GM11168 (cell line): ENCODE measurements around the gene RASGRF1.

ENCODE experiments used
- in situ Hi-C: fragments of 300-500 bp; cut with MboI; formaldehyde crosslinking; loops from one replicate; pipeline ENCODE4 v1.12.0; 2022; ENCODE audit warnings: low sequenced_read_pairs; ENCODE audit not compliant: unreplicated experiment

The RASGRF1 gene

GRCh38 chr15:78978601-78979179, 111.9 kb downstream of the RASGRF1 start:
- in situ Hi-C loops, result loop anchor here (25.0 kb wide), 1 partner anchor 216 kb away; no protein-coding TSS in a partner anchor

DNA sequence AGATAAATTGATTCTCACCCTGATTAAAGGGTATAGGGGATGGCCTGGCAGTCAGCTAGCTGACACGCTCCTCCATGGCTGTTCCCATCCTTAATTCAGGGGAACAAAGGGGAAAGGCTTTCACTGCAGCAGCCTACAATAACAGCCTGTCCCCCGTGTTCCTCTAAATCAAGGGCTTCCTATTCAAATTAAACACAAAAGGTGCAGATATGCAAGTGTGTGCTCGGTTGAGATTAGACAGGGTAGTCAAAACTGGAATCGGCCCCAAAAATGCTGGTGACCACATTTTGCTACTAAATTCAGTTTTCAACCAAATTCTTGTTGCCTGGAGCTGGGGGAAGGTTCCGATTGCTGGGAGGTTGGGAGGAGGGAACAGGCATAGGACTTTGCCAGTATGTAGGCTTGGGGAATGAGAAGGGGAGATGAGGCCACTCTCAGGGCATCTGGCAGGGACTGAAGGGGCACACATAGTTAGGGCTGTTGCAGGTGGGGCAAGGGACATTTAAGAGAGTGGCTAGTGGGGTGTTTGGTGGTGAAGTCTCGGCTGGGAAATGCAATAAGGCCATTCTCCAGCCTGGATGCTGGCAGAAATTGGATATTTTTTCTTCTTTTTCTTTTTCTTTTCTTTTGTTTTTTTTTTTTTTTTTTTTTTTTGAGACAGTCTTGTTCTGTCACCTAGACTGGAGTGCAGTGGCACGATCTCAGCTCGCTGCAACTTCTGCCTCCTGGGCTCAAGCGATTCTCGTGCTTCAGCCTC, 112.8 kb downstream of the RASGRF1 start:
- in situ Hi-C loops, result loop anchor here (25.0 kb wide), 1 partner anchor 215 kb away; no protein-coding TSS in a partner anchor

DNA sequence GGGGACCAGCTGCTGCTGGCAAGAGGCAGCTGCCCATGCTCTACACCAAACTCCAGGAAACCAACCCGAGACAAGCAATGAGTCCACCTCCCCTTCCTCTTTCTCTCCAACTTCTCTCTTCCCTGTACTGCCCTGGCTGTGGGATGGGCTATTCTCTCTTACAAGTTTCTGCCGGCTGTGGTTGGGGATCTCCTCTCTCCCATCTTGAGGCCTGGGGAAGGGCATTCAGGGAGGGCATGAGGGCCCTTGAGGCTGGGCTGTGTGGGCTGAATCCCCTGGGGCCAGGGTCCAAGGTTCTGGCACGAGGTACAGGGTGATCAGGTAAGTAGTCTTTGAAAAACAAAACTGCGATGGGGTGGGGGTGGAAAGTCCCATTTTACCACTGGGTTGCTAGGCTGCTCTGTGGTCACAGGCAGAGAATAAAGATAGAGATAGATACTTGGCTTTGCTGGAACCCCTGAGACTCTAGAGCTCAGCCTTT, 113.4 kb downstream of the RASGRF1 start:
- in situ Hi-C loops, result loop anchor here (25.0 kb wide), 1 partner anchor 215 kb away; no protein-coding TSS in a partner anchor

- in situ Hi-C loops, result loop anchor here (25.0 kb wide), 1 partner anchor 214 kb away; no protein-coding TSS in a partner anchor
Measured at GRCh38 chr15:78976691-78977090, 113.9 kb downstream of the RASGRF1 start.

GRCh38 chr15:78974272-78974918, 116.2 kb downstream of the RASGRF1 start:
- in situ Hi-C loops, result no loop called here

- in situ Hi-C loops, result no loop called here
Measured at GRCh38 chr15:78969687-78970349, 120.8 kb downstream of the RASGRF1 start.

- in situ Hi-C loops, result no loop called here
Measured at GRCh38 chr15:78968539-78969271, 121.9 kb downstream of the RASGRF1 start.

DNA sequence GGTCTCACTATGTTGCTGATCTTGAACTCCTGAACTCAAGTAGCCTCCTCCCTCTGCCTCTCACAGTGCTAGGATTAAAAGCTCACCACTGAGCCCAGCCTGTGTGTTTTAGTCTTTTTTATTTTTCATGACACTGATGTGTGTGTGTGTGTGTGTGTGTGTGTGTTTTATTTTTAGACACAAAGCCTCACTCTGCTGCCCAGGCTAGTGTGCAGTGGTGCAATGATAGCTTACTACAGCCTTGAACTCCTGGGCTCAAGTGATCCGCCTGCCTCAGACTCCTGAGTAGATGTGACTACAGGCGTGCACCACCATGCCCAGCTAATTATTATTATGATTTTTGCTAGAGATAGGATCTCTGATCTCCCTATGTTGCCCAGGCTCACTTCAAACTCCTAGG, 122.5 kb downstream of the RASGRF1 start:
- in situ Hi-C loops, result no loop called here

- in situ Hi-C loops, result no loop called here
Measured at GRCh38 chr15:78960308-78960707, 130.3 kb downstream of the RASGRF1 start.

DNA sequence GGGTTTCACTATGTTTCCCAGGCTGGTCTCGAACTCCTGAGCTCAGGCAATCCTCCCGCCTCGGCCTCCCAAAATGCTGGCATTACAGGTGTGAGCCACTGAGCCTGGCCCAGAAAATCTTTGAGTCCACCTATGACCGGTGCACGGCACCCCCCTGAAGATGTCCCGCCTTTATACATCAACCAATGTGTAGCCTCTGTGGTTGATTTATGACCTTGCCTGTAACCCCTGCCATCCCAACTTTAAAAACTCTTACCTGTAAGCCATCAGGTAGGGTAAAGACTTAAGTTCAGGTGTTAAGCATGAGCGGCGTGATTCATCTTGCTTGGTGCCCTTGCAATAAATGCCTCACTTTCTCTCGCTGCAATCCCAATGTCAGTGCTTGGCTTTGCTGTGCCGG, 131.2 kb downstream of the RASGRF1 start:
- in situ Hi-C loops, result no loop called here

DNA sequence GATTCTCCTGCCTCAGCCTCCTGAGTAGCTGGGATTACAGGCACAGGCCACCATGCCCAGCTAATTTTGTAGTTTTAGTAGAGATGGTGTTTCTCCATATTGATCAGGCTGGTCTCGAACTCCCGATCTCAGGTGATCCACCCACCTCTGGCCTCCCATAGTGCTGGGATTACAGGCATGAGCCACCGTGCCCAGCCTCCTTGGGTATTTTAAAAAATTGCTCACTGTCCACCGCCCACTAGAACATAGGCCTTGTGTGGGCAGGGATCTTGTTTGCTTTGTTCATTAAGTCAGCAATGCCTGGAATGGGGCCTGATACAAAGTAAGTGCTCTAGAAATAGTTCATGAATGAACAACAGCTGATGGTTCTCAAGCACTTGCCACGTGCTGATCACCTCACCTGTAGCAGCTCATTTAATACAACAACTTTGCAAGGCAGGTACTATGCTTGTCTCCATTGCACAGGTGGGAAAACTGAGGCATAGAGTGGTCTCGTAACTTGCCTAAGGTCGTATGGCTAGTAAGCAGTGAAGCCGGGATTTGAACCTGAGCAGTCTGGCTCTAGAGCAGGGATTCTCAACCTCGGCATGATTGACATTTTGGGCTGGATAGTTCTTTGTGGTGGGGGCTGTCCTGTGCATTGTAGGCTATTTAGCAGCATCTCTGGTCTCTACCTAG, 133.0 kb downstream of the RASGRF1 start:
- in situ Hi-C loops, result no loop called here

- in situ Hi-C loops, result no loop called here
Measured at GRCh38 chr15:78956937-78957336, 133.6 kb downstream of the RASGRF1 start.

GRCh38 chr15:78955355-78955754, 135.2 kb downstream of the RASGRF1 start:
- in situ Hi-C loops, result no loop called here

DNA sequence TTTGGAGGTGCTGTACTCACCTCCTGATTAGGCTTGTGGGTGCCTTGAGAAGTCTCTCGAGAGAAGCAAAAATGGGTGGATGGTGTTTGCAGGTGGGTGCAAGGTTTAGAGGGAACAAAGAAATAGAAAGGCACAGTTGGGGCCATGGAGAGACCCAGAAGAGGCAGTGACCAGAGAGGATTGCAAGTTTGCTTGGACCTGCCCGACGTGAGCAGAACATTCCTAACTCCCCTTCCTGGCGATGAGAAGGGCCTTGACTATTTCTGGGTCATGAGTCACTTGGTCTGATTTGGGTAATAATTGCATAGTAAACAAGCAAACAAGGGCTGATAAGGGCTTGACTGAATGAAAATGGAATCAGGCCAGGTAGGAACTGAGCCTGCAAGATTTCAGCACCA, 138.7 kb downstream of the RASGRF1 start:
- in situ Hi-C loops, result no loop called here

GRCh38 chr15:78950902-78951840, 139.4 kb downstream of the RASGRF1 start:
- in situ Hi-C loops, result no loop called here

DNA sequence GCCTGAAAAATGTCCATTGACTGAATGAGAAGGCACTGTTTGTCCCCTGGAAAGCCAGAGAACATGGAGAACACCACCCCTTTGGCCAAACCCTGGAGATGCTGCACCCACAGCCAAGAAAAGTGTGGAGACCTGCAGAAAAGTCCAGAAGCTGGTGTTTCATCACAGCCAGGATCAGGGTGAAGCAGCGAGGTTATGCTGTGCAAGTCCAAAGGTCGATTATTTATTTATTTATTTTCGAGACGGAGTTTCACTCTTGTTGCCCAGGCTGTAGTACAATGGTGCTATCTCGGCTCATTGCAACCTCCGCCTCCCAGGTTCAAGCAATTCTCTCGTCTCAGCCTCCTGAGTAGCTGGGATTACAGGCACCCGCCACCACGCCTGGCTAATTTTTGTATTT, 140.2 kb downstream of the RASGRF1 start:
- in situ Hi-C loops, result no loop called here

- in situ Hi-C loops, result no loop called here
Measured at GRCh38 chr15:78949461-78949860, 141.1 kb downstream of the RASGRF1 start.

GRCh38 chr15:78947506-78947905, 143.1 kb downstream of the RASGRF1 start:
- in situ Hi-C loops, result no loop called here
